Amygdala (tissue), 56 donors: Measurements from ENCODE around the gene DNAH2.

Experiments used
- DNase-seq, 56 donors: peaks; one replicate each; lab custom pipeline; 2025; lab: John Stamatoyannopoulos, UW

Gene DNAH2

GRCh38 chr17:7700510-7700909 lies 17.0 kb upstream of the DNAH2 start:
- no peak for DNase-seq

DNA sequence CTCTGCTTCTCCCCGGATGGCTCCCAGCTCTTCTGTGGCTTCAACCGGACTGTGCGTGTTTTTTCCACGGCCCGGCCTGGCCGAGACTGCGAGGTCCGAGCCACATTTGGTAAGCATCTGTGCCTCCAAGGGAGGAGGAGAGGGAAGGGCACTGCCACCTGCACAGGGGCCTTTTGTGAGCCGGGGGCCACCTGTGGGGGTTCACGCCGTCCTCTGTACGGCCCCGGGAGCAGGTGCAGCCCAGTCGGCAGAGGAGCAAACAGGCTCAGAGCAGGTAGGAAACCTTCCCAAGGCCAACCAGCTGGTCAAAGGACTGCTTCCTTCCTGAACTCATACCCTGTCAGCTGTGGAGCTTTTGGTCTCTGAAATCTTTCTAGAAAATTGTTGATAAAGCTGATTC lies 15.9 kb upstream of the DNAH2 start:
- no peak for DNase-seq

DNA sequence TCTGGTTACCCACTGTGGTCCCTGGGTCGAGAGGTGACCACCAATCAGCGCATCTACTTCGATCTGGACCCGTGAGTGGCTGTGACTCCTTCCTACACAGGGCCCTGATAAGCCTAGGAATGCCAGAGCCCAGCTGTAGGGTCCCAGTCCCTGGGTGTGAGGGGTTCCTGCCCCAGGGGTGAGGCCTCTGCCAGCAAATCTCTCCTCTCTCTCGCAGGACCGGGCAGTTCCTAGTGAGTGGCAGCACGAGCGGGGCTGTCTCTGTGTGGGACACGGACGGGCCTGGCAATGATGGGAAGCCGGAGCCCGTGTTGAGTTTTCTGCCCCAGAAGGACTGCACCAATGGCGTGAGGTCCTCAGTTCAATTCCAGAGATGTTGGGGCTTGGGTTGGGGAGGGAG lies 14.8 kb upstream of the DNAH2 start:
- no peak for DNase-seq

DNA sequence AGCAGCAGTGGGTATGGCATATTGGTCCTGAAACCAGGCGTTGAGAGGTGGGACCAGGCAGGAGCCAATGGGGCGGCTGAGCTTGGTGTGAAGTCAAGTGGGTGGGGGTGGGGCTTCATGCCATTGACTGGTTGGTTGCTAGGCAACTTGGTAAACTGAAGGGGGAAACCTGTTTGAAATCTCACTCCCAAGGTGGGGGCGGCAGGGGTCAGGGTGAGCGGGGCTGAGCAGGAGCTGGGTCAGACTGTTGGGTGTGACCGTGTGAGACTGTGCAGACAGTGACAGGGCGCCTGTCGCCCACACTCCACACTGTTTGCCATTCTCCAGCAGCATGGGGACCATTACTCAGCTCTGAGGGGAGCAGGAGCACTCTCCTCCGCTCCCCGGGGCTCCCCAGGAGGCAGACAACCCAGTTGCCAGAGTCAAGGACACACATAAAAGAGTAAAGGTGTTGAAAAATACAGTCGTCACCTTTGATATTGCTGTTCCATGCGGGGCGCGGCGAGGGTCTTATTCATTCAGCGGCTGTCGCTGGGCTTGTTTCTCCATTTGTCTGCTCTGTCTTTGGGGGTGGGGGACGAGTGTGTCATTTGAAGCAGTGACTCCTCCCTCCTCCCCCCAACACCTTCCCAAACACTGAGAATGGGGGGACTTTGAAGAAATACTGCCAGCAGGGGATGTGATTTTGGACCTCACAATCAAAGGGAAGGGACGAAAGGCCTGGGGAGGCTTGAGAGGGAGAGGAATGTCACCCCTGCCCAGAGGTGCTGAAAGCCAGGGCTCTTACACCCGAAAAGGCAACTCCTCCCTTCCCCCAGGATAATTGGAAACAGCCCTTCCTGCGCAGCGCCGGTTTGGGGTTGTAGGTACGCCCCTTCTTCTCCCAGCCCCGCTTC lies 13.7 kb upstream of the DNAH2 start:
- peak in 37 of 56 donors; percentile 24 to 77 (median 54) for DNase-seq

DNA sequence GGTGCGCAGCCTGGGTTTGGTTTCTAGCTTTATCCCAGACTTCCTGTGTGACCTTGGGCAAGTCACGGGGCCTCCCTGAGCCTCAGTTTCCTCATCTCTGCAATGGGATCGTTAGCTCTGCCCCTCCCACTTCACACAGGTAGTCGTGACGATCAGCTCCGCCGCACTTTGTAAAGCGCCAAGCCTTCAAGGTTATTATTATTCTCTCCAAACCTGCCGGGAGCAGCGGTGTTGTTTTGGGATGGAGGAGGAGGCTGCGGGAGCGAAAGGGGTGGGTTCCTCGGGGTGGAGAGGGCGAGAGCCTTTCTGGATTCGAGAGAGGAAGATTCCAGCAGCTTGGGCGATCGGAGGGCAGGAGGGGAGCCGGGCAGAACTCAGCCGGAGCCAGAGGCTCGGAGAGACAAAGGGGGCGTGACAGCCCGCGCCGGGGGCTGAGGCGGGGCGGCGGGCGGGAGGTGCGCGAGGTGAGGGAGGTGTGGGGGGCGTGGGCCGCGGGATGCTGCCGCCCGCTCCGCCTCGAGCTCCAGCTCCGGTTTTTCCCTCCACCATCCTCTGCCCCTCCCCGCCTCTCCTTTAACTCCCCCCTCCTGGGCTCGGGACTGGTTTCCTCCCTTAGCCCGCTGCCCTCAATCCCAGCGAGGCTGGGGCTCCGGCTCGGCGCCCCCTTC lies 12.8 kb upstream of the DNAH2 start, which contains the start of gene EFNB3:
Gene EFNB3 (plus strand): TSS at position 602 of the 668 bp plus-strand sequence. CDS start 397 bp downstream, outside the sequence.
- DNase-seq: peak in 16 of 56 donors; percentile 9 to 69 (median 26)

GRCh38 chr17:7705269-7706255 lies 12.0 kb upstream of the DNAH2 start:
- no peak for DNase-seq

- DNase-seq: no peak
Observed at GRCh38 chr17:7706631-7707354, 10.8 kb upstream of the DNAH2 start.

- peak in 12 of 56 donors; percentile 10 to 28 (median 20) for DNase-seq
Observed at GRCh38 chr17:7707446-7707845, 10.1 kb upstream of the DNAH2 start.

- no peak for DNase-seq
Observed at GRCh38 chr17:7707858-7708750, 9.4 kb upstream of the DNAH2 start.

DNA sequence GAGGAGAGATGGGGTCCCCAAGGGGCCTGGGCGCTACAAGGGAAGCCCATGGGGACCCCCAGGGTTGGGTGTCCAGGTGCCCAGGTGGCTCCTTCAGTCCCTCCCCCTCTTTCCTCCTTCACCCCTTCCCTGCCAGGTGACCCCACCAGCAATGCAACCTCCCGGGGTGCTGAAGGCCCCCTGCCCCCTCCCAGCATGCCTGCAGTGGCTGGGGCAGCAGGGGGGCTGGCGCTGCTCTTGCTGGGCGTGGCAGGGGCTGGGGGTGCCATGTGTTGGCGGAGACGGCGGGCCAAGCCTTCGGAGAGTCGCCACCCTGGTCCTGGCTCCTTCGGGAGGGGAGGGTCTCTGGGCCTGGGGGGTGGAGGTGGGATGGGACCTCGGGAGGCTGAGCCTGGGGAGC lies 8.5 kb upstream of the DNAH2 start:
- DNase-seq: no peak

DNA sequence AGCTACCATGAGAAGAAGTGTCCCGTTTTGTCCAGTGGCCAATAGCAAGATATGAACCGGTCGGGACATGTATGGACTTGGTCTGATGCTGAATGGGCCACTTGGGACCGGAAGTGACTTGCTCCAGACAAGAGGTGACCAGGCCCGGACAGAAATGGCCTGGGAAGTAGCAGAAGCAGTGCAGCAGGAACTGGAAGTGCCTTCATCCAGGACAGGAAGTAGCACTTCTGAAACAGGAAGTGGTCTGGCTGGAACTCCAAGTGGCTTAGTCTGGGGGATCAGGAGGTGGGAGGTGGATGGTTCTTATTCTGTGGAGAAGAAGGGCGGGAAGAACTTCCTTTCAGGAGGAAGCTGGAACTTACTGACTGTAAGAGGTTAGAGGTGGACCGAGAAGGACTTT lies 7.2 kb upstream of the DNAH2 start:
- DNase-seq: no peak

DNA sequence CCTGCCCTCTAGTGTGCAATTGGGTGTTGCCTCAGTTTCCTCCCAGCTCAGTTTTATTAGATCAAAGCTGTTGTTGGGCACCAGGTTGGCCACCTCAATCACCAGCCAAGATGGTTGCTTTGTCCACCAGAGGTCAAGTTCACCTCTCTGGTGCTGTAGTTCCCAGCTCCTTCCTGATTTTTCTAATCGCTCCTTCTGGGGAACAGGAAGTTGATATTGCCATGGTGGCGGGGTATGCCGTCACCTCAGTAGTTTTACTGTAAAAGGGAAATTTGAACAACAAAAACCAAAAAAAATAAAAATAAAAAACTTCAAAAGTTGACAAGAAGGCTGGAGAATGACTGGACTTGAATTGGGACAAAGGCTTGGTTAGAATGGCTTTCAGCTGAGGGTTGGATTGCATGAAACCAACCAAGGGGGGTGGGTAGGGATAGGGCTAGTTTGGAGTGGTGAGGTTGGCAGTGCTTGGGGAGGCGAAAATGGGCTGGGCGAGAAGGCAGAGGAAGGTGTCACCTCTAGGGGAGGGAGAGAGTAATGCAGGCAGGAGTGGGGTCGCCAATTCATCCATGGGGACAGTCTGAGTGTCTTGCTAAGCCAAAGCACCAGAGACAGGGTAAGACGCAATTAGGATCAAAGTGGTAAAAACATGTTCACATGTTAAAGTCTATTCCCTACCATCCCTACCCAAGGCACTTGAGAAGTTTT lies 6.3 kb upstream of the DNAH2 start:
- no peak for DNase-seq

GRCh38 chr17:7712111-7712771 lies 5.3 kb upstream of the DNAH2 start:
- peak in 8 of 56 donors; percentile 3 to 49 (median 22) for DNase-seq

DNA sequence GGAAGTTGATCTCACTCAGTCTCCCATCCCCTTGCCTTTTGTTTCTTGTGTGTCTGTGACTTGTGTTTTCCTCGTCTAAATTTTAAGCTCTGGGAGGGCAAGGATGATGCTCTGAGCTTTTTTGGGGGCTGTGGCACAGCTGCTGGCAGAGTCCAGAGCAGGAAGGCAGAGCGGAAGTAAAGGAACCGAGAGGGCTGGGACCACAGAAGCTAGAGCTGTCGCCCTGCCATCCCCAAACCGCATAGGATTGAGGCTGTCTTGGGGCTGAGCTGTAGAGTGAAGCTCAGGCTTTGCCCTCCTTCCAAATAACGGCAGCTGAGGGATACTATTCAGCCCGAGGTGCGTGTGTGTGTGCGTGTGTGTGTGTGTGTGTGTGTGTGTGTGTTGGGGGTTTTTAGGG lies 3.8 kb upstream of the DNAH2 start:
- no peak for DNase-seq

DNA sequence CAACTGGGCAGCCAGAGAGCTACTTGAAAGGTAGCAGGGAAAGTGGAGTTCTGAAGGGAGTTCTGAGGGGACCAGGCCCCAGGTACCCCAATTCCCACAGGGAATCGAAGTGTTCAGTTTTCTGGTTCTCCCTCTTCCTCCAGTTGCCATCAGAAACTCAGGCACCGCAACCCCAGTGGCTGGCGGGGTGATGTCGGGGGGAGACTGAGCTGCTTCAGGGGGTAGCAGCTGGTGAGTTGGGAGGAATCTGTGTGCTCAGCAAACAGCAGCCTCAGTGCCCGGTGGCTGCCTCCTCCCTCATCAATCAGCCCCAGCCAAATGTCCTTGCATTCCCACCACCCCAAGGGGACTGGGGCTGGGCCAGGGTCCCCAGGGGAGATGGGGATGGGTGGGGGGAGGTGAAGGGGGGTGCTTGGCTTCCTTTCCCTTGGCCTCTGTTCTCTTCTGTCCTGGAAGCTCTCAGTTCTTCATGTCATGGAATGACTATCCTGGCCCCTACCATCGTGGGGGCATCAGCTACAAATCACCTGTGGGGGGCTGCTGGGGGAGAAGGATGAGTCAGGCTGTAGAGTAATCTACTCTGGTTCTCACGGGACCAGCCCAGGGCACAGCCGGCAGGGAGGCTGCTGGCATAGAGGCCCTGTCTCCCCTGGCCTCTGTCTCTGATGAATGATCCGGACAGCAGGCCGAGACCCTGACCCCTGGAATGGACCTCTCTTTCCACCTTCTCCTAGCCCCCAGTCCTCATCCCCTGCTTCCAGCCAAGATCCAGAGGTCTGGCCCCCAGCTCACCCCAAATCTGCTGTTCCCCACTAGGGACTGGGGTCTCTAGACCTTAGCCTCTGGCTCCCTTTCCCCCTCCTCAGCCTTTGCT lies 2.6 kb upstream of the DNAH2 start:
- no peak for DNase-seq
